ENCODE data around the gene KIAA1958.
A peak's percentile ranks its signal among the peaks of the same experiment; 100 is the strongest.

KIAA1958 gene

DNA sequence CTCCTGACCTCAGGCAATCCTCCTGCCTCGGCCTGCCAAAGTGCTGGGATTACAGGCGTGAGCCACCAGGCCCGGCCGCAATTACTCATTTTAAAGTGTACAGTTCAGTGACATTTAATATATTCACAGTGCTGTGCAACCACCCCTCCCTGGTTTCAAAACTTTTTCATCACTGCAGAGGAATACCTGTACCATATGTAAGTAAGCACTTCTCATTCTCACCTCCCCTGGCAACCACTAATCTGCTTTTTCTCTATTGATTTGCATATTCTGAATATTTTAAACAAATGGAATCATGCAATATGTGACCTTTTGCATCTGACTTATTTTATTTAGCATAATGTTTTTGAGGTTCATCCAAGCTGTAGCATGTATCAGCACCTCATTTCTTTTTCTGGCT lies 21.3 kb upstream of the KIAA1958 start:
- Histone ChIP-seq H3K4me1 (ENCODE audit: insufficient read depth, low read length) (no peaks in the 10 kb centered on the region), H3K9ac (ENCODE audit: low read depth, low read length) (no peak overlapping the region), H3K4me3 (ENCODE audit: low read length) (no peak overlapping the region), H3K9me3 (ENCODE audit: insufficient read depth, low read depth, low read length) (peaks cover 12% of the 10 kb centered on the region; the same call in 1 of the 2 replicates), H3K36me3 (ENCODE audit: insufficient read depth, low read length) (peaks cover 27% of the 10 kb centered on the region), H3K27ac (ENCODE audit: low read depth, low read length) (no peak overlapping the region), H3K27me3 (ENCODE audit: insufficient read depth, low read length) (no peaks in the 10 kb centered on the region)
- WGBS, result 91% methylated on average over 4 of the region's 4 CpGs

DNA sequence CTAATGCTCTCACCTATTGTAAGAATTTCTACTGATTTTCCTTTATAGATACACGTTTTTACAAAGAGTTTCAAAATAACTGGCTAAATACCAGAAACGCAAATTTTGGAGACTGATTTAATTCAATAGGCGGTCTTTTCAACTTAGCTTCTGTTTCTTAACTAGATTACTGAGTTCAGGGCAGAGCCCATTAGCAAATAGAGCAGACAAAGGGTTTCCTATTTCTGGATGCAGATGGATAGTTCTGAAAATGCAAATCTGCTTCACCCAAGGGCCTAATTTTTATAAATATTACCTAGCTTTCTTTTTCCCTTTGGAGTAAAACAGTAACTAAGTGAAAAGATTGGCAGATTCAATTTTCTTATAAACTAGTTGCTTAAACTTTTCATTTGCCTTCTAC lies 13.6 kb upstream of the KIAA1958 start:
- peaks cover 6% of the 10 kb centered on the region; the same call in 1 of the 2 replicates for H3K36me3 ChIP-seq (ENCODE audit: insufficient read depth, low read length)
- WGBS, result 79% methylated on average over 3 of the region's 3 CpGs
- no peaks in the 10 kb centered on the region for H3K27me3 ChIP-seq (ENCODE audit: insufficient read depth, low read length)
- H3K9me3 ChIP-seq (ENCODE audit: insufficient read depth, low read depth, low read length), result no peaks in the 10 kb centered on the region; the same call in 1 of the 2 replicates
- H3K9ac ChIP-seq (ENCODE audit: low read depth, low read length), result no peak overlapping the region
- H3K4me1 ChIP-seq (ENCODE audit: insufficient read depth, low read length), result peaks cover 15% of the 10 kb centered on the region
- H3K4me3 ChIP-seq (ENCODE audit: low read length), result no peak overlapping the region
- H3K27ac ChIP-seq (ENCODE audit: low read depth, low read length), result peak overlapping the region; percentile 32; the same call in 1 of the 2 replicates

DNA sequence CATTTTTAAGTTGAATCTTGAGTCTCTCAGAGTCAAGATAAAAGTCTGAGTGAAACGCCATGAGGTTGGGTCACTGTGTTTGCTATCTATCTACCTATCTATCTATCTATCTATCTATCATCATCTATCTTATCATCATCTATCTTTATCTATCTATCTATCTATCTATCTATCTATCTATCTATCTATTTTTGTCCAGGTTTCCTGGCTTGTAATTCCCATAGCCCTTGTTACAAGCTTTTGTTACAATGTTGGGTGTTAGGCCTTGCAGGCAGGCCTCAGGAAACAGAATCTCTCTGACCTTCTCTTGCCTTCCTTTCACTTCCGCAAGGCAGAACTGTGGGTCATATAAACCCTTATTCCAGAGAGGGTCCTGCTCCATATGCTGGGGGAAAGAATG lies 12.6 kb upstream of the KIAA1958 start:
- no peak overlapping the region for H3K27ac ChIP-seq (ENCODE audit: low read depth, low read length)
- no peaks in the 10 kb centered on the region for H3K27me3 ChIP-seq (ENCODE audit: insufficient read depth, low read length)
- no peak overlapping the region for H3K4me3 ChIP-seq (ENCODE audit: low read length)
- no peak overlapping the region for H3K9ac ChIP-seq (ENCODE audit: low read depth, low read length)
- H3K9me3 ChIP-seq (ENCODE audit: insufficient read depth, low read depth, low read length), result no peaks in the 10 kb centered on the region; the same call in 1 of the 2 replicates
- peaks cover 15% of the 10 kb centered on the region for H3K4me1 ChIP-seq (ENCODE audit: insufficient read depth, low read length)
- WGBS, result 97% methylated on average over 2 of the region's 2 CpGs
- peaks cover 6% of the 10 kb centered on the region; the same call in 1 of the 2 replicates for H3K36me3 ChIP-seq (ENCODE audit: insufficient read depth, low read length)

DNA sequence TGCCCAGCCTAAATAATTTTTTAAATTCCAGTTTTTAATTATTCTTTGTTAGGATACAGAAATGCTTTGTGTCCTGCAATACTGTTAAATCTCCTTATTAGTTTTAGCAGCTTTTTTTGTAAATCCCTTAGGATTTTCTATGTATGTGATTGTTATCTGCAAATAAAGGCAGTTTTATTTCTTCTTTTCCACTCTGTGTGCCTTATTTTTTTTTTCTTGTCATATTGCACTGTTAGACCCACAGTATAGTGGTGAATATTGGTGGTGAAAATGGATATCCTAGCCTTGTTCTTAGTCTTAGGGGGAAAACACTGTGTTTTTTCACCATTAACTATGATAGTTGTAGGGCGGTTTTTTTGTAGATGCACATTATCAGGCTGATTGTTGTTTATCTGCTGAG lies 11.3 kb upstream of the KIAA1958 start:
- no peaks in the 10 kb centered on the region; the same call in 1 of the 2 replicates for H3K9me3 ChIP-seq (ENCODE audit: insufficient read depth, low read depth, low read length)
- peaks cover 15% of the 10 kb centered on the region for H3K4me1 ChIP-seq (ENCODE audit: insufficient read depth, low read length)
- H3K9ac ChIP-seq (ENCODE audit: low read depth, low read length), result no peak overlapping the region
- H3K4me3 ChIP-seq (ENCODE audit: low read length), result no peak overlapping the region
- H3K27me3 ChIP-seq (ENCODE audit: insufficient read depth, low read length), result no peaks in the 10 kb centered on the region
- H3K36me3 ChIP-seq (ENCODE audit: insufficient read depth, low read length), result peaks cover 6% of the 10 kb centered on the region; the same call in 1 of the 2 replicates
- WGBS, result 100% methylated on average over 1 of the region's 1 CpG
- no peak overlapping the region for H3K27ac ChIP-seq (ENCODE audit: low read depth, low read length)

DNA sequence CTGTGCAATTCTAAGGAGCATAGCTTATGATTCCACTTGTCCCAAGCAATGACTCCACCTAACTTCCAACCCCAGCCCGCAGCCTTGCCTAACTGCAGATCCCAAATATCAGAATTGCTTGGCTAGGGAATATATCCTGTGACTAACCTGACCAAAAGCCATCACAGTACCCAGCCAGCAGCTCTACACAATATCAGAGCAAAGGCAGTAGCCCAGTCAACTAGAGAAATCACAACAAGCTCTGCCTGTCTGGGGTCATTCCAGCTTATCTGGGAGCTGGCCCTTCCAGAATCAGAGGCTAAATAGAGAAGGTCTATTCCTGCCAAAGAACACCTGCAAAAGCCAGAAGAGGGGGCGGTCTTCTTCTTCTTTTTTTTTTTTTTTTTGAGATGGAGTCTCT lies 9.3 kb upstream of the KIAA1958 start:
- no peak overlapping the region for H3K9ac ChIP-seq (ENCODE audit: low read depth, low read length)
- WGBS, result 100% methylated on average over 2 of the region's 2 CpGs
- no peaks in the 10 kb centered on the region for H3K27me3 ChIP-seq (ENCODE audit: insufficient read depth, low read length)
- H3K4me1 ChIP-seq (ENCODE audit: insufficient read depth, low read length), result peaks cover 10% of the 10 kb centered on the region
- H3K27ac ChIP-seq (ENCODE audit: low read depth, low read length), result no peak overlapping the region
- H3K9me3 ChIP-seq (ENCODE audit: insufficient read depth, low read depth, low read length), result no peaks in the 10 kb centered on the region; the same call in 1 of the 2 replicates
- peaks cover 6% of the 10 kb centered on the region; the same call in 1 of the 2 replicates for H3K36me3 ChIP-seq (ENCODE audit: insufficient read depth, low read length)
- no peak overlapping the region for H3K4me3 ChIP-seq (ENCODE audit: low read length)

DNA sequence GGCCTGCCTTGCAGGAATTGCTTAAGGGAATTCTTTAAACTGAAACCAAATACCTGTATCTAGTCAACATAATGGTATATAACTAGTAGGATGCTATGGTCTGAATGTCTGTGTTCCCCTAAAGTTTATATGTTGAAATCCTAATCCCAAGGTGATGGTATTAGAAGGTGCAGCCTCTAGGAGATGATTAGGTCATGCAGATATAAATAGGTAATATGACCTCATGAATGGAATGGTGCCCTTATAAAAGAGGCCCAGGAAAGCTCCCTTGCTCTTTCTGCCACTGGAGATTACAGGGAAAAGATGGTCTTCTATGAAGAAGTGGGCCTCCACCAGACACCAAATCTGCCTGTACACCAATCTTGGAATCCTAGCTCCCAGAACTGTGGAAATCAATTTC lies 7.4 kb upstream of the KIAA1958 start:
- H3K27ac ChIP-seq (ENCODE audit: low read depth, low read length), result no peak overlapping the region
- no peak overlapping the region for H3K4me3 ChIP-seq (ENCODE audit: low read length)
- no peaks in the 10 kb centered on the region for H3K4me1 ChIP-seq (ENCODE audit: insufficient read depth, low read length)
- H3K27me3 ChIP-seq (ENCODE audit: insufficient read depth, low read length), result no peaks in the 10 kb centered on the region
- peaks cover 6% of the 10 kb centered on the region; the same call in 1 of the 2 replicates for H3K36me3 ChIP-seq (ENCODE audit: insufficient read depth, low read length)
- no peaks in the 10 kb centered on the region; the same call in 1 of the 2 replicates for H3K9me3 ChIP-seq (ENCODE audit: insufficient read depth, low read depth, low read length)
- no peak overlapping the region for H3K9ac ChIP-seq (ENCODE audit: low read depth, low read length)

DNA sequence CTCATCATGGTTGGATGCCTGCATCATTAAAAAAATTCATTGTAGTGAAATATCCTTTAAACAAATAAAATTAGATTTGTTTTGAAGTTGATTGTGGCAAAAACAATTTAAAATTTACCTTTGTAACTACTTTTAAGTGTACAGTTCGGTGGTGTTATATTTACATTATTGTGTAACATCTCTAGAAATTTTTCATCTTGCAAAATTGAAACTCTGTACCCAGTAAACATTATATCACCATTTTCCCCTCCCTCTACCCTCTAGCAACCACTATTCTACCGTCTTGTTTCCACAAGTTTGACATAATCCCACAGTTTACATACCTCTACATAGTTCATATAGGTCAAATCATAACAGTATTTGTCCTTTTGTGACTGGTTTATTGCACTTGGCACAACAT lies 2.0 kb upstream of the KIAA1958 start:
- no peak overlapping the region for H3K4me3 ChIP-seq (ENCODE audit: low read length)
- no peak overlapping the region for H3K27ac ChIP-seq (ENCODE audit: low read depth, low read length)
- peaks cover 18% of the 10 kb centered on the region for H3K4me1 ChIP-seq (ENCODE audit: insufficient read depth, low read length)
- H3K9ac ChIP-seq (ENCODE audit: low read depth, low read length), result no peak overlapping the region
- H3K36me3 ChIP-seq (ENCODE audit: insufficient read depth, low read length), result no peaks in the 10 kb centered on the region
- no peaks in the 10 kb centered on the region for H3K27me3 ChIP-seq (ENCODE audit: insufficient read depth, low read length)
- H3K9me3 ChIP-seq (ENCODE audit: insufficient read depth, low read depth, low read length), result no peaks in the 10 kb centered on the region
- 82% methylated on average over 1 of the region's 2 CpGs for WGBS

DNA sequence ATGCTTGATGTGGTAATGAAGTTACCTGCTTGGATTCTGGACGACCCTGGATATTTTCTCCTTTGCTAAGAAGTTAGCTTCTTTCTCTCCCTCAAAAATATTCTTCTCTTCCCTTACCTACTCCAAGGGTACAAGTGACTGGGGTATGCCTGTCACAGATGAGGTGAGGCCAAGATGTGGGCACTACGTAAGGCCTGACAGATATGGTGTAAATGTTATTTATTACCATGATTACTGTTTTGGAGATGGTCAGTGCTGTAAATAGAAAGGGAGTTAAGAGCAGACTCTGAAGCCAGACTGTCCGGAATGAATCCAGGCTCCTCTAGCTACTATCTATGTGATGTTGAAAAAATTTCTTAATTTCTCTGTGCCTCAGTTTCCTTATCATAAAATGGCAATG lies 1.1 kb upstream of the KIAA1958 start:
- peaks cover 27% of the 10 kb centered on the region for H3K4me1 ChIP-seq (ENCODE audit: insufficient read depth, low read length)

DNA sequence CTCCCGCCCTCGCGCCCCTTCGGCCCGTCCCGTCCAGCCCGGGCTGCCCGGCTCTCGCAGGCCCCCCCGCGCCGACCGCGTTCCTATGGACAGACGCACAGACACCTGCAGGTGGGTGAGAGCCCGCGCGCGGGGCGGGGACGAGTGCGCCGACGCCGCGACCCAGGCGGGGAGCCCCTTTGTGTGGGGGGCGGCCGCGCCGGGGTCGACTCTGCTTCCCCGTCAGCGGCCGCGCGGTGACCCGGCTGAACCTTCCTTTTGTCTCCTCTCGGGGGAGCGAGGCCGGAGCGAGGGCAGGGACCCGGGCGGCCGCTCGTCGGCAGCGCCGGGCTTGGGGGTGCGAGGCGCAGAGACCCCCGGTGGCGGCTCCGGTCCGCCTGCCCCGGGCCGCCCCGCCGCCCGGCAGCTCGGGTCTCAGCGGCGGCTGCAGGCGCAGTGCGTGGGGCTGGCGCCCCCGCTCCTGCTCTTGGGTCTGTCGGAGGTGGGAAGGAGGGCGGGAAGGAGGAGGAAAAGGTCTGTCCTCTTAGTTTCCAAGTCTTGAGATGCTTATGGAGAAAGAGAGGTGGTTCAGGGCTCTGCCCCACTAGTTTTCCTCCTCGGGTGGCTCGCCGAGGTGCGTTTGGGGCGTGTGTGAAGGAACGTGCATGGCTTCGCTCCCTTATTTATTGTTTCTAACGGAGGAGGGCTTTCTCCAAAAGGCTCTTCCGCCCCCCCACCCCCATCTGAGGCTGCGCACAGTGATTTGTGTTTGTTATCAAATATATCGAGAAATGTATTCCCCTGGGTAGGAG lies 576 bp downstream of the KIAA1958 start:
- peak overlapping the region; percentile 89 for H3K27ac ChIP-seq (ENCODE audit: low read depth, low read length)
- peak overlapping the region; percentile 96 for H3K4me3 ChIP-seq (ENCODE audit: low read length)
- H3K9me3 ChIP-seq (ENCODE audit: insufficient read depth, low read depth, low read length), result no peaks in the 10 kb centered on the region
- H3K9ac ChIP-seq (ENCODE audit: low read depth, low read length), result peak overlapping the region; percentile 92
- H3K27me3 ChIP-seq (ENCODE audit: insufficient read depth, low read length), result no peaks in the 10 kb centered on the region
- peaks cover 39% of the 10 kb centered on the region for H3K4me1 ChIP-seq (ENCODE audit: insufficient read depth, low read length)
- peaks cover 7% of the 10 kb centered on the region for H3K36me3 ChIP-seq (ENCODE audit: insufficient read depth, low read length)
- WGBS, result under 1% methylated on average over 76 of the region's 80 CpGs

More for the DNA sequence above, 1.1 kb upstream of the KIAA1958 start:
- 97% methylated on average over 2 of the region's 3 CpGs for WGBS
- Histone ChIP-seq H3K36me3 (ENCODE audit: insufficient read depth, low read length) (no peaks in the 10 kb centered on the region), H3K27me3 (ENCODE audit: insufficient read depth, low read length) (no peaks in the 10 kb centered on the region), H3K27ac (ENCODE audit: low read depth, low read length) (no peak overlapping the region), H3K4me3 (ENCODE audit: low read length) (peak overlapping the region; percentile 87), H3K9me3 (ENCODE audit: insufficient read depth, low read depth, low read length) (no peaks in the 10 kb centered on the region), H3K9ac (ENCODE audit: low read depth, low read length) (peak overlapping the region; percentile 90)

DNA sequence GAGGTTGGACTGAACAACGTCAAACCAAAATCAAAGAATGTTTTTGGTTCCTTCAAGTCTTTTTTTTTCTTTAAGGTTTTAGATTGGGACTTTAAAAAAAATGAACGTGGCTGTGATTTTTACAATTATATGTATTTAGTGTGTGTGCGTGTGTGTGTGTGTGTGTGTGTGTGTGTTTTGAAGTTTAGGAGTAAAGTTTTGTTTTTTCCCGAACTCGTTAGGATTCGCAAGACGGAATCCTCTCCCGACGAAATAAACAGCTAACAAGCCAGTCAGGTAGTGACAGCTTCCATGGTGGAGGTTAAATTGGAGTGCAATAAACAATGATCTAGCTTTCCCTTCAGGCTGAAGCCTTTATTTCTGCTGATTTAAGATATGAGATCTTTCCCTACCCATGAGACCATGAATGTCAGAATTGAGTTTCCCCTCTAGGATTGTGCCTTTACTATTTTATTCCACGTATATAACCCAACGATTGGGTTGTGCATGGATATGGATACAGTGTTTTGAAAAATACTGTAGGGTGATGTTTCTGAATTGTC lies 1.2 kb downstream of the KIAA1958 start:
- Histone ChIP-seq H3K4me1 (ENCODE audit: insufficient read depth, low read length) (peaks cover 39% of the 10 kb centered on the region), H3K9me3 (ENCODE audit: insufficient read depth, low read depth, low read length) (no peaks in the 10 kb centered on the region), H3K27ac (ENCODE audit: low read depth, low read length) (no peak overlapping the region), H3K27me3 (ENCODE audit: insufficient read depth, low read length) (no peaks in the 10 kb centered on the region), H3K36me3 (ENCODE audit: insufficient read depth, low read length) (peaks cover 13% of the 10 kb centered on the region), H3K4me3 (ENCODE audit: low read length) (peak overlapping the region; percentile 96), H3K9ac (ENCODE audit: low read depth, low read length) (peak overlapping the region; percentile 92)
- 8% methylated on average over 7 of the region's 11 CpGs for WGBS

DNA sequence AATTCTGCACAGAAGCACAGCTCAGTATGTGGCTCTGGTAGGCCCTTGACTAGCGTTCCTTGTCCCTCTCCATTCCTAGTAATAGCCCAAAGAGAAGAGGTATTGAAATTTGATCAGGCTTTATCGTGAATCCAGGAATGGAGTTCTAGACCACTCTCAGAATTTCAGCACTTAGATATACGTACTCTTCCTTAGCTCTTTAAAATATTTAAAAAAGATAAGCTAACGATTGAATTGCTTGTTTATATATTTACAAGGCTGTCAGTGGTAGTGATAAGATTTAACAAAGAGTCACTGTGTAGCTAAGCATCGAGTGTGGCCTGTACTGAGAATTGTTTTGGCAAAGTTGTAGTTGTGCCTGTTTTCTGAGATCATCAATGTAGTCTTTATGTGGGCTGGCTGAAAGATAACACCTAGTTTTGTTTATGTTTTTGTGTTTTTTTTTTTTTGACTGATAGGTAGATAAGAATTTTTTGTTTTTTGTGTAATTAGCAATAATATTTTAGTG lies 2.5 kb downstream of the KIAA1958 start:
- Histone ChIP-seq H3K9ac (ENCODE audit: low read depth, low read length) (no peak overlapping the region), H3K9me3 (ENCODE audit: insufficient read depth, low read depth, low read length) (peaks cover 12% of the 10 kb centered on the region), H3K4me3 (ENCODE audit: low read length) (peak overlapping the region; percentile 96), H3K27me3 (ENCODE audit: insufficient read depth, low read length) (no peaks in the 10 kb centered on the region), H3K36me3 (ENCODE audit: insufficient read depth, low read length) (peaks cover 26% of the 10 kb centered on the region), H3K27ac (ENCODE audit: low read depth, low read length) (peak overlapping the region; percentile 36; the same call in 1 of the 2 replicates), H3K4me1 (ENCODE audit: insufficient read depth, low read length) (peaks cover 39% of the 10 kb centered on the region)
- WGBS, result 37% methylated on average over 4 of the region's 5 CpGs

Data from HUES64 (cell line).